ENCODE data around the gene RHOT2. TPM values are rescaled to one million over a fixed set of nuclear protein-coding genes. Genes with fewer than 3 reads are reported as not detected.

The RHOT2 gene
- total and polyA plus RNA-seq, 10 of the 15 experiments (the other 5 are each of a cell fraction or from before 2014, with no cell fraction given), result 3.7 to 174 (median 69.8) TPM

- no peak for TF ChIP-seq ZBTB33 (IDR thresholded peaks at IDR 0.05)
- TF ChIP-seq POLR2AphosphoS5 (IDR thresholded peaks at IDR 0.05; ENCODE audit: low read length), result no peak
- TF ChIP-seq RELA (IDR thresholded peaks at IDR 0.05; ENCODE audit: borderline replicate concordance, partially characterized antibody), result no peak
Observed at GRCh38 chr16:620700-621525, 47.0 kb upstream of the RHOT2 start (continued).

GRCh38 chr16:621526-622105 is 46.3 kb upstream of the RHOT2 start:
- ChIA-PET CTCF (no interaction called here), POLR2A (no interaction called here), RAD21 (ENCODE audit: unreplicated experiment) (no interaction called here), SMC1A (ENCODE audit: uncharacterized antibody, unreplicated experiment) (no interaction called here)
- no TSS peak for BruUV-seq (replicated peaks)
- Histone ChIP-seq H3K36me3 (ENCODE audit: control insufficient read depth in 2 of 2, insufficient read depth in 2 of 2, low read length in 1 of 2) (no peaks in the 10 kb centered on the region; a peak in 1 of 4 replicates), H3K79me2 (ENCODE audit: control insufficient read depth, insufficient read depth, low read length) (no peaks in the 10 kb centered on the region), H3K9ac (ENCODE audit: control insufficient read depth, insufficient read depth, low read length) (no peak overlapping the region), H3K4me2 (ENCODE audit: control insufficient read depth, insufficient read depth) (no peak overlapping the region), H3K27me3 (replicated peaks in 1 of 2; ENCODE audit: control insufficient read depth in 2 of 2, insufficient read depth in 2 of 2, low read length in 1 of 2) (no peaks in the 10 kb centered on the region), H2AFZ (ENCODE audit: control insufficient read depth, low read depth, low read length) (no peak overlapping the region), H3K4me1 (ENCODE audit: control insufficient read depth, insufficient read depth, low read length) (no peaks in the 10 kb centered on the region), H4K20me1 (ENCODE audit: control insufficient read depth, insufficient read depth) (no peaks in the 10 kb centered on the region; the same call in 1 of the 2 replicates), H3K4me3 (no peak overlapping the region), H3K27ac (ENCODE audit: control insufficient read depth, insufficient read depth) (no peak overlapping the region), H3K9me3 (replicated peaks; ENCODE audit: control insufficient read depth, insufficient read depth, low read length) (no peaks in the 10 kb centered on the region)
- in situ Hi-C loops (cut with MboI) (no loop called here), intact Hi-C loops (cut with micrococcal nuclease; ENCODE audit: unreplicated experiment) (no loop called here)
- no peak for ATAC-seq
- no peak for DNase-seq (ENCODE audit: low read depth, low spot score)
- WGBS (ENCODE audit: insufficient coverage, insufficient replicate concordance, low lambda C conversion rate, missing lambda C conversion rate), result 79% methylated on average over 21 of the region's 21 CpGs
- no peak for FAIRE-seq
- TF ChIP-seq RAD51 (IDR thresholded peaks at IDR 0.05) (no peak), NBN (IDR thresholded peaks at IDR 0.05) (no peak), REST (IDR thresholded peaks at IDR 0.05; ENCODE audit: low read depth, low read length) (no peak), RB1 (IDR thresholded peaks at IDR 0.05; ENCODE audit: borderline replicate concordance) (no peak), POLR2AphosphoS5 (IDR thresholded peaks at IDR 0.05; ENCODE audit: low read length) (no peak), NFYB (IDR thresholded peaks at IDR 0.05; ENCODE audit: insufficient read depth, low read depth, low read length) (no peak), HDAC2 (IDR thresholded peaks at IDR 0.05) (no peak), BMI1 (IDR thresholded peaks at IDR 0.05; ENCODE audit: borderline replicate concordance) (no peak), ZSCAN29 (IDR thresholded peaks at IDR 0.05) (no peak), SUPT20H (IDR thresholded peaks at IDR 0.05; ENCODE audit: borderline replicate concordance, control insufficient read depth, low read depth, low read length) (no peak), EZH2 (IDR thresholded peaks at IDR 0.05; ENCODE audit: borderline replicate concordance, control insufficient read depth, low read depth, low read length) (no peak), ZNF622 (IDR thresholded peaks at IDR 0.05) (no peak), HDAC6 (IDR thresholded peaks at IDR 0.05; ENCODE audit: unreplicated experiment) (no peak), TCF3 (IDR thresholded peaks at IDR 0.05; ENCODE audit: borderline replicate concordance, insufficient read depth, low read depth, low read length) (no peak)

Data from GM12878 (cell line).